Psoas muscle (tissue), 8 donors: ENCODE data around the gene NUMBL. TPM values are rescaled to one million over a fixed set of nuclear protein-coding genes. Genes with fewer than 3 reads are reported as not detected.

Source experiments
- ATAC-seq, 4 donors: fragments of 200-7000 bp; cut with Tn5 transposase; one replicate each; pipeline ENCODE4 v1.9.1; 2020; ENCODE audit warnings: moderate library complexity in 3 of 4, mild to moderate bottlenecking in 2 of 4
- DNase-seq, 2 donors: peaks; one replicate each; pipeline ENCODE4 v3.0.0-alpha.2; 2020
- H3K27ac ChIP-seq: fragments of 200-600 bp; one replicate; pipeline ENCODE4 v1.8.0; 2022
- H3K27me3 ChIP-seq, 3 donors: fragments of 200-600 bp in 1 of 3; one replicate each; pipeline versions ENCODE4 v1.6.1 to v1.8.0; 2013 to 2022; ENCODE audit warnings: low read length in 2 of 3, mild to moderate bottlenecking in 2 of 3, moderate library complexity in 1 of 3; ENCODE audit not compliant: insufficient read depth in 3 of 3
- H3K36me3 ChIP-seq, 2 donors: fragments of 200-600 bp in 1 of 2; one replicate each; pipeline versions ENCODE4 v1.6.1 to v1.8.0; 2013 to 2022; ENCODE audit warnings: low read depth in 1 of 2, mild to moderate bottlenecking in 1 of 2, moderate library complexity in 1 of 2; ENCODE audit not compliant: insufficient read depth in 1 of 2
- H3K4me1 ChIP-seq: fragments of 200-600 bp; one replicate; pipeline ENCODE4 v1.8.0; 2022
- H3K4me3 ChIP-seq: fragments of 200-600 bp; one replicate; pipeline ENCODE4 v1.8.0; 2022; ENCODE audit warnings: mild to moderate bottlenecking
- H3K9me3 ChIP-seq: fragments of 200-600 bp; one replicate; pipeline ENCODE4 v1.8.0; 2022
- CTCF ChIP-seq: fragments of 200-600 bp; IDR thresholded peaks from one replicate; pipeline ENCODE4 v1.8.0; 2022; ENCODE audit warnings: antibody characterized with exemption
- WGBS, 3 donors: extraction: QIAGEN DNeasy Blood & Tissue Kit; methylation state at CpG; one replicate each; pipeline versions ENCODE4 v1.1.6 to v1.1.7; 2013; 5-methylcytosine and 5-hydroxymethylcytosine counted together
- intact Hi-C, 2 donors: fragments of 100-400 bp; cut with DNase I; formaldehyde crosslinking; loops; one replicate each; pipeline versions ENCODE4 v1.11.0 to v1.14.2; 2022
- polyA plus RNA-seq, 3 donors: library from polyadenylated mRNA; stranded (reverse); fragments of 200-250 nt; gene quantifications; one replicate each; pipeline ENCODE4 v1.2.3, GENCODE V29; 2013
- total RNA-seq, 4 donors: library from RNA; stranded (reverse); fragmentation: NEBNext Ultra II Directional in 2 of 4; extraction: Animal tissue kit (Norgen Biotek cat#: 25700) in 2 of 4; gene quantifications; one replicate each; pipeline versions ENCODE4 v1.2.1 to v1.2.4, GENCODE V29; 2021 to 2023
- donor health status: healthy with polysubstance abuse.
- donor health status: DM: no; HTN: no; CAD: no; lungs with moderate emphysema.
- donor health status: Bipolar disorder and iron deficiency.
- donor health status: healthy.
- donor health status: DM: yes; HTN: yes; CAD: no.
- donor health status: DM: no; HTN: no; CAD: no.
- donor health status: DM: no; HTN: no; CAD: no.
- donor health status: DM: yes; HTN: yes; CAD: no.

NUMBL gene
- total and polyA plus RNA-seq, 7 donors, result 3.3 to 13.3 (median 12.0) TPM

- peaks cover 2 to 88% of the 10 kb centered on the region in 2 donors for H3K36me3 ChIP-seq
- no peaks in the 10 kb centered on the region for H3K27me3 ChIP-seq
- no peak for TF ChIP-seq CTCF
- H3K4me3 ChIP-seq, result no peak overlapping the region
- H3K9me3 ChIP-seq, result no peaks in the 10 kb centered on the region
- intact Hi-C loops, result no loop called here
- H3K27ac ChIP-seq, result no peak overlapping the region
- DNase-seq (no peak), ATAC-seq (peak in 2 of 4 donors; percentile 10)
- H3K4me1 ChIP-seq, result no peaks in the 10 kb centered on the region
- WGBS, 3 donors, result 85 to 91% (median 88%) methylated on average over 18 of the region's 18 CpGs
Measured at GRCh38 chr19:40704491-40705361, 14.3 kb upstream of the NUMBL start.

GRCh38 chr19:40703029-40703755, 12.7 kb upstream of the NUMBL start:
- no peaks in the 10 kb centered on the region for H3K27me3 ChIP-seq
- H3K36me3 ChIP-seq, result peaks cover 0 to 77% of the 10 kb centered on the region in 2 donors
- no peak for TF ChIP-seq CTCF
- H3K4me3 ChIP-seq, result no peak overlapping the region
- ATAC-seq (no peak), DNase-seq (no peak)
- intact Hi-C loops, result no loop called here
- WGBS, 3 donors, result 93 to 95% (median 94%) methylated on average over 23 to 24 of the region's 24 CpGs
- H3K27ac ChIP-seq, result no peak overlapping the region
- H3K9me3 ChIP-seq, result no peaks in the 10 kb centered on the region
- H3K4me1 ChIP-seq, result no peaks in the 10 kb centered on the region

GRCh38 chr19:40702337-40703012, 12.0 kb upstream of the NUMBL start:
- no peak for TF ChIP-seq CTCF
- 73 to 82% (median 78%) methylated on average over 16 to 18 of the region's 18 CpGs for WGBS, 3 donors
- ATAC-seq, result peak in 3 of 4 donors; percentile 25 to 44 (median 28)
- no peak overlapping the region for H3K27ac ChIP-seq
- peaks cover 0 to 70% of the 10 kb centered on the region in 2 donors for H3K36me3 ChIP-seq
- intact Hi-C loops, result no loop called here
- DNase-seq, result no peak
- no peaks in the 10 kb centered on the region for H3K4me1 ChIP-seq
- H3K9me3 ChIP-seq, result no peaks in the 10 kb centered on the region
- no peaks in the 10 kb centered on the region for H3K27me3 ChIP-seq
- H3K4me3 ChIP-seq, result no peak overlapping the region

- TF ChIP-seq CTCF, result no peak
- Histone ChIP-seq H3K4me1 (no peaks in the 10 kb centered on the region), H3K36me3 (peaks cover 0 to 67% of the 10 kb centered on the region in 2 donors), H3K9me3 (no peaks in the 10 kb centered on the region), H3K27ac (no peak overlapping the region), H3K27me3 (no peaks in the 10 kb centered on the region), H3K4me3 (no peak overlapping the region)
- DNase-seq (no peak), ATAC-seq (no peak)
- intact Hi-C loops, result no loop called here
- WGBS, 3 donors, result 94 to 96% (median 94%) methylated on average over 6 of the region's 6 CpGs
Measured at GRCh38 chr19:40701758-40702157, 11.3 kb upstream of the NUMBL start.
